Left lung (tissue), 10 donors: ENCODE results near the gene ZNF33A. TPM values are rescaled to one million over a fixed set of nuclear protein-coding genes. Genes with fewer than 3 reads are reported as not detected.

Source experiments
- ATAC-seq: fragments of 200-7000 bp; cut with Tn5 transposase; one replicate; pipeline ENCODE4 v1.9.1; 2020; ENCODE audit warnings: moderate library complexity
- DNase-seq, 4 donors: peaks; one replicate each; pipeline ENCODE4 v3.0.0-alpha.2; 2013 to 2020
- H3K27ac ChIP-seq, 2 donors: fragments of 200-600 bp; sonication (generic) in 1 of 2; one replicate each; pipeline versions ENCODE4 v1.5.0 to v1.8.0; 2020 to 2021
- H3K27me3 ChIP-seq, 2 donors: fragments of 200-600 bp; sonication (generic) in 1 of 2; one replicate each; pipeline versions ENCODE4 v1.5.0 to v1.8.0; 2020 to 2021
- H3K36me3 ChIP-seq, 2 donors: fragments of 200-600 bp; sonication (generic) in 1 of 2; one replicate each; pipeline versions ENCODE4 v1.5.0 to v1.8.0; 2020 to 2021
- H3K4me1 ChIP-seq, 2 donors: fragments of 200-600 bp; one replicate each; pipeline ENCODE4 v1.8.0; 2021
- H3K4me3 ChIP-seq, 2 donors: fragments of 200-600 bp; sonication (generic) in 1 of 2; one replicate each; pipeline versions ENCODE4 v1.5.0 to v1.8.0; 2020 to 2021; ENCODE audit warnings: mild to moderate bottlenecking in 1 of 2
- H3K9me3 ChIP-seq, 2 donors: fragments of 200-600 bp; sonication (generic) in 1 of 2; one replicate each; pipeline versions ENCODE4 v1.5.0 to v1.8.0; 2020 to 2021
- intact Hi-C, 2 donors: fragments of 100-400 bp; cut with DNase I; formaldehyde crosslinking; loops; one replicate each; pipeline versions ENCODE4 v1.11.2 to v1.14.2; 2022
- polyA plus RNA-seq, 6 donors: library from polyadenylated mRNA; unstranded; fragments of 120-200 nt; gene quantifications; one replicate each; pipeline ENCODE4 v1.2.1, GENCODE V29; 2013; ENCODE audit not compliant: insufficient read length in 6 of 6
- total RNA-seq, 2 donors: library from RNA; stranded (reverse); fragmentation: NEBNext Ultra II Directional; extraction: Animal tissue kit (Norgen Biotek cat#: 25700); gene quantifications; one replicate each; pipeline ENCODE4 v1.2.1, GENCODE V29; 2021
- TF ChIP-seq, protein P1 (sequence below), 2 donors: fragments of 200-600 bp; sonication (generic) in 1 of 2; IDR thresholded peaks; one replicate each; pipeline versions ENCODE4 v1.5.0 to v1.8.0; 2021; ENCODE audit warnings: antibody characterized with exemption in 2 of 2
- donor health status: DM: no; HTN: yes; CAD: no.
- donor health status: DM: no; HTN: no; CAD: no.

The ZNF33A gene
- total and polyA plus RNA-seq, 8 donors = 25.8 to 43.1 (median 39.4) TPM

DNA sequence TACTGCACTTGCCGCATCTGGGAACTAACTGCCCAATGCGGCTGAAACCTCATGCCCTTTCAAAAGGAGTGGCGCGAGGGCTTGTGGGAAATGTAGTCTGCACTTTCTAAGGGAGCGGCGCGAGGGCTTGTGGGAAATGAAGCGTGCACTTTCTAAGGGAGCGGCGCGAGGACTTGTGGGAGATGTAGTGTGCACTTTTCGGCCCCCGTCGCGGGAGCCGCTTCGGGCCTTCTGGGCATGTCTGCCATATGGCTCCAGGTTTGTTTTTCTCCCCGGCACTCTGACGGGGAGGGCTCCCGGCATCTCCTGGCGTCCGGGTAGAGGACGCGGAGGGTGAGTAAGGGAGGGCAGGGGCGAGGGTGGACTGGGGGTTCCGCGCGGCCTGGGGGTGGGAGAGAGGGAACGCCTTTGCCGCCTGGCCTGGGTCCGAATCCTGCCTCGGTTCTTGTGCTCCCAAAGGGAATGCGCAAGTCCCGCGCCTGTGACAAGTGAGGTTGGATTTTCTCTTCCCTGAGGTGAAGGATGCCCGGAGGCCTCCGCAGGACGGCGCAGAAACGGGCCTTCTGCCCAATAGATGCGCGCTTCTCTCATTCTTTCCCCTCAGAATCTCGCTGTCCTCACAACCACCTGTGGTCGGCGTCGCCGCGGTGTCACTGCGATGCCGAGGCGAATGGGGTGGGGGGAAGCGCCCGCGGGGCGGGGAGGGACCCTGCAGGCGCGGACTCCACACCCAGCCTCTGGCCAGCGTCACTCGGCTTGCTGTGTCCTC, 83.9 kb downstream of the ZNF33A start, which contains the start of gene ZNF37A:
Gene ZNF37A, plus strand, starts transcription at position 180 of the 769 bp plus-strand sequence. CDS start 2,281 bp downstream, outside the sequence.
- H3K27ac ChIP-seq = peak within 1 kb of the TSS; percentile 75 to 85
- H3K36me3 ChIP-seq = peaks cover 0 to 36% of the 10 kb centered on the region in 2 donors
- peaks cover 5 to 10% of the 10 kb centered on the region in 2 donors for H3K4me1 ChIP-seq
- DNase-seq (peak; percentile 86 to 97 (median 94)), ATAC-seq (peak; percentile 99)
- intact Hi-C loops = loop anchor here in 1 of 2 donors (10.0 kb wide), 1 partner anchor 110 kb away; no protein-coding TSS in a partner anchor
- peaks cover 3% of the 10 kb centered on the region in 2 donors for H3K9me3 ChIP-seq
- TF ChIP-seq, protein P1, sequence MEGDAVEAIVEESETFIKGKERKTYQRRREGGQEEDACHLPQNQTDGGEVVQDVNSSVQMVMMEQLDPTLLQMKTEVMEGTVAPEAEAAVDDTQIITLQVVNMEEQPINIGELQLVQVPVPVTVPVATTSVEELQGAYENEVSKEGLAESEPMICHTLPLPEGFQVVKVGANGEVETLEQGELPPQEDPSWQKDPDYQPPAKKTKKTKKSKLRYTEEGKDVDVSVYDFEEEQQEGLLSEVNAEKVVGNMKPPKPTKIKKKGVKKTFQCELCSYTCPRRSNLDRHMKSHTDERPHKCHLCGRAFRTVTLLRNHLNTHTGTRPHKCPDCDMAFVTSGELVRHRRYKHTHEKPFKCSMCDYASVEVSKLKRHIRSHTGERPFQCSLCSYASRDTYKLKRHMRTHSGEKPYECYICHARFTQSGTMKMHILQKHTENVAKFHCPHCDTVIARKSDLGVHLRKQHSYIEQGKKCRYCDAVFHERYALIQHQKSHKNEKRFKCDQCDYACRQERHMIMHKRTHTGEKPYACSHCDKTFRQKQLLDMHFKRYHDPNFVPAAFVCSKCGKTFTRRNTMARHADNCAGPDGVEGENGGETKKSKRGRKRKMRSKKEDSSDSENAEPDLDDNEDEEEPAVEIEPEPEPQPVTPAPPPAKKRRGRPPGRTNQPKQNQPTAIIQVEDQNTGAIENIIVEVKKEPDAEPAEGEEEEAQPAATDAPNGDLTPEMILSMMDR (IDR thresholded peaks at IDR 0.05) = no peak
- no peaks in the 10 kb centered on the region for H3K27me3 ChIP-seq
- H3K4me3 ChIP-seq = peak within 1 kb of the TSS; percentile 46 to 78

DNA sequence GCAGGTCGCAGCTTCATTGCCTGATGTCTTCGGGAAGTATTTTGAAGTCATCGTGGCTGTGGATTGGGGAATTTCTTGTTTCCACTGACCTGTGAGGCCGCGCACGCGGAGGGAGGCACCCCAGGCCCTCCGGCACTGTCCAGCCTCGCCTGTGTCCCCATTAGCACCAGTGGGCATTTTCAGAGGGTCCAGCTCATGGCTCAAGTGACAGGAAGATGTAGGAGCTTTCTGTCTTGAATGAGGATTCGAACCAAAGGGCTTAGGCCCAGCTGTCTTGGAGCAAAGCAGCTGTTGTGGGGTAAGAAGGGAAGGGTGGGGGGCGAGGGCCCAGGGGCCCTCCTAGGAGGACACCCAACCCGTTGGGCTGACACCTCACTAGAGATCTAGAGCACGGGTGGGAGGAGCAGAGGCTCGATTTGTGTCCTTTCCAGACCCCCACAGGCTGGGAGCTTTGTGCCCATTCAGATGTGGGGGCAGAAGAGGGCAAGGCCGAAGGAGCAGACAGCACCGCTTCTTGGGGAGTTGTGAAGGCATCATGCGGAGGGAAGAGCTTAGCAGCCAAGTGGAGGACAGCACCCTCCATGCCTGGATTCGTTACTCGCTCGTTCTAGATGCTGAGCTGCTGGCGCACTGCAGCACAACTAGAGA, 84.6 kb downstream of the ZNF33A start:
- no peaks in the 10 kb centered on the region for H3K27me3 ChIP-seq
- H3K4me1 ChIP-seq = peaks cover 5 to 10% of the 10 kb centered on the region in 2 donors
- ATAC-seq (no peak), DNase-seq (no peak)
- peak overlapping the region; percentile 75 to 85 for H3K27ac ChIP-seq
- H3K4me3 ChIP-seq = peak overlapping the region; percentile 46 to 78
- TF ChIP-seq, protein P1 (IDR thresholded peaks at IDR 0.05) = no peak
- H3K36me3 ChIP-seq = peaks cover 0 to 43% of the 10 kb centered on the region in 2 donors
- intact Hi-C loops = loop anchor here in 1 of 2 donors (10.0 kb wide), 1 partner anchor 110 kb away; no protein-coding TSS in a partner anchor
- H3K9me3 ChIP-seq = peaks cover 3 to 10% of the 10 kb centered on the region in 2 donors

DNA sequence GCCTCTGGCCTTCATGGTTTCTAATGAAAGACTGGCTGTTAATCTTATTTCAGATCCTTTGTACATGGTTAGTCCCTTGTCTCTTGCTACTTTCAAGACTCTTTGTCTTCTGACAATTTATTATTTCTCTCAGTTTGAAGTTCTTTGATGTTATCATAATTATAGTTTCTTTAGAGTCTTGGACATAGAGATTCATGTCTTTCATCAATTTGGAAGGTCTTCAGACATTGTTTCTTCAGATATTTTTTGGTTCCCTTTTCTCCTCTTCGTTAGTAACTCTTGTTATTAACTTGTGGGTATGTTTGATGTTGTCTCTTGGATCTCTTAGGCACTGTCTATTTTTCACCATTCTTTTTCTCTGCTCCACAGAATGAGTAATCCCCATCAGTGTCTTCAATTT, 92.4 kb downstream of the ZNF33A start:
- H3K27ac ChIP-seq = no peak overlapping the region
- H3K4me3 ChIP-seq = no peak overlapping the region
- no peak for ATAC-seq
- H3K27me3 ChIP-seq = no peaks in the 10 kb centered on the region
- H3K4me1 ChIP-seq = no peaks in the 10 kb centered on the region
- no peak for DNase-seq
- intact Hi-C loops = no loop called here
- peaks cover 3 to 85% of the 10 kb centered on the region in 2 donors for H3K9me3 ChIP-seq
- TF ChIP-seq, protein P1 (IDR thresholded peaks at IDR 0.05) = no peak
- H3K36me3 ChIP-seq = peaks cover 0 to 92% of the 10 kb centered on the region in 2 donors

DNA sequence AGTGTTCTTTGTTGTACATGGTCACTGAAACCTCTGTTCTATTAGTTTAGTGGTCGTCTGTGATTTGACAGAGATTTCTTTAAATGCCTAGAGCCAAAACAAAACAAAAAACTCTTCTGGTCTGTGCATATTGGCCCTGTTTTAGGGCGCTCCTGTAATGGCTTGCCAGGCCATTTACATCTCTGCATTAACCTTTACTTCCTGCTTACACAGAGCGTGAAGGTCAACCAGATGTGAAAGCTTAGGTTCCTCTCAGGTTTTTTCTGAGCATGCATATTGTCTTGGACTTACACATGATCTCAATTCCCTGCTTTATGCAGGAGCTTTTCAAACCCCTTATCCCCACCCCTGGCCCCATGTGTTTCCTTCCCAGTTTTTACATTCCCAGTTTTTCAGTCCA, 93.3 kb downstream of the ZNF33A start:
- Histone ChIP-seq H3K27ac (no peak overlapping the region), H3K4me1 (no peaks in the 10 kb centered on the region), H3K9me3 (peaks cover 0 to 94% of the 10 kb centered on the region in 2 donors), H3K4me3 (no peak overlapping the region), H3K36me3 (peaks cover 0 to 84% of the 10 kb centered on the region in 2 donors), H3K27me3 (no peaks in the 10 kb centered on the region)
- DNase-seq = no peak
- TF ChIP-seq, protein P1 (IDR thresholded peaks at IDR 0.05) = no peak
- no peak for ATAC-seq
- intact Hi-C loops = no loop called here

DNA sequence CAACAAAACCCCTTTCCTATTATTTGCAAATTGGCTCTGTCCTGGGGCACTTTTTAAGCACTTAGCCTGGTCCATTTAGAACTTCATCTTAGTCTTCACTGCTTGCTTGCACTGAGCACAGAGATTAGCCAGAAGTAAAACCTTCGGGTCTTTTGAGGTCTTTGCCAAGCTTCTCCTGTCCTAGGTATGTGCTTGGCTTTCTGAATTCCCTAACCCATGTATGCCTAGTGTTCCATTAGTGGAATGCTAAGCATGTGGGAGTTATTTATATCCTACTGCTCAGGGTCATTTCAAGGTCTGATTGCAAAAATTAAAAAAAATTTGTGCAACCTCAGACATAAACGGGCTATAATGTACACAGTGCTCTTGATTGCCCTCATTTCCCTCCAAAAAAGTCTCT, 101.7 kb downstream of the ZNF33A start:
- Histone ChIP-seq H3K36me3 (peaks cover 4 to 45% of the 10 kb centered on the region in 2 donors), H3K4me3 (no peak overlapping the region), H3K4me1 (no peaks in the 10 kb centered on the region), H3K27me3 (no peaks in the 10 kb centered on the region), H3K9me3 (peaks cover 14 to 98% of the 10 kb centered on the region in 2 donors), H3K27ac (no peak overlapping the region)
- intact Hi-C loops = no loop called here
- DNase-seq (no peak), ATAC-seq (no peak)
- TF ChIP-seq, protein P1 (IDR thresholded peaks at IDR 0.05) = no peak
